HCT116 (cell line): ENCODE measurements around the gene PEDS1. TPM values are rescaled to one million over a fixed set of nuclear protein-coding genes. Genes with fewer than 3 reads are reported as not detected.

ENCODE experiments used
- ATAC-seq: fragments of 200-7000 bp; cut with Tn5 transposase; 2 replicates; pipeline ENCODE4 v1.9.1; 2020; ENCODE audit warnings: mild to moderate bottlenecking, moderate library complexity
- BruUV-seq: library from RNA; stranded (reverse); fragments of 400-500 nt; replicated peaks from 2 replicates; lab custom pipeline; 2021; lab: Mats Ljungman, UMichigan
- CTCF ChIA-PET: fragments of 300-600 bp; sonication (Branson Sonifier 250); formaldehyde crosslinking; loops from one replicate; lab custom pipeline; 2021; ENCODE audit warnings: antibody characterized with exemption; lab: Charles Lee
- POLR2A ChIA-PET: fragments of 300-600, 350-600 bp; sonication (Branson Sonifier 250); formaldehyde crosslinking; loops from one replicate; lab custom pipeline; 2021; ENCODE audit warnings: antibody characterized with exemption; lab: Charles Lee
- RAD21 ChIA-PET, 2 experiments: fragments of 300-600 bp; sonication (Branson Sonifier 250); formaldehyde crosslinking; loops; one replicate each; lab custom pipeline; 2023; ENCODE audit warnings: low total read pairs in 2 of 2; ENCODE audit not compliant: uncharacterized antibody in 2 of 2, unreplicated experiment in 2 of 2, low non-redundant PET in 1 of 2; lab: Charles Lee
- DNase-seq: peaks from one replicate; pipeline ENCODE4 v3.0.0-alpha.2; 2010; ENCODE audit warnings: low read depth, low spot score
- H2AFZ ChIP-seq: fragments of 200-600 bp; shearing (Covaris generic), sonication (generic); 2 replicates; pipeline ENCODE4 v1.6.1; 2017; ENCODE audit warnings: low read depth, mixed run types, mixed read lengths, antibody characterized with exemption, low read length; ENCODE audit not compliant: poor library complexity, severe bottlenecking
- H3K27ac ChIP-seq: 2 replicates; pipeline ENCODE4 v1.5.1; 2012; ENCODE audit warnings: low read depth, low read length
- H3K27me3 ChIP-seq: fragments of 200-600 bp; sonication (generic); 2 replicates; pipeline ENCODE4 v1.6.1; 2016; ENCODE audit warnings: mixed run types, low read length, mixed read lengths; ENCODE audit not compliant: insufficient read depth
- H3K36me3 ChIP-seq, 2 experiments: fragments of 200-500 bp in 1 of 2; fragments of 200-600 bp in 1 of 2; sonication (Bioruptor generic) in 1 of 2; sonication (generic) in 1 of 2; 2 replicates each; pipeline versions ENCODE4 v1.5.1 to v1.6.1; 2014 to 2016; ENCODE audit warnings: low read length in 2 of 2, inconsistent platforms in 1 of 2, mixed read lengths in 1 of 2, mixed run types in 1 of 2; ENCODE audit not compliant: insufficient read depth in 2 of 2, control insufficient read depth in 1 of 2
- H3K4me1 ChIP-seq, 2 experiments: fragments of 200-600 bp in 1 of 2; sonication (generic) in 1 of 2; 2 replicates each; pipeline versions ENCODE4 v1.5.1 to v1.6.1; 2012 to 2017; ENCODE audit warnings: low read length in 2 of 2, inconsistent platforms in 1 of 2, mild to moderate bottlenecking in 1 of 2, mixed read lengths in 1 of 2, mixed run types in 1 of 2, moderate library complexity in 1 of 2; ENCODE audit not compliant: insufficient read depth in 2 of 2, control insufficient read depth in 1 of 2
- H3K4me2 ChIP-seq: fragments of 200-600 bp; sonication (generic); 2 replicates; pipeline ENCODE4 v1.6.1; 2017; ENCODE audit warnings: mixed run types, low read length, mixed read lengths
- H3K4me3 ChIP-seq, 2 experiments: fragments of 200-600 bp in 1 of 2; sonication (generic) in 1 of 2; replicated peaks in 1 of 2; 2 replicates each; pipeline ENCODE4 v1.5.1; 2011 to 2016; ENCODE audit warnings: low read length in 2 of 2, control low read depth in 1 of 2, low read depth in 1 of 2, mild to moderate bottlenecking in 1 of 2, mixed read lengths in 1 of 2, mixed run types in 1 of 2
- H3K79me2 ChIP-seq: fragments of 200-600 bp; sonication (generic); 2 replicates; pipeline ENCODE4 v1.6.1; 2017; ENCODE audit warnings: mild to moderate bottlenecking, mixed run types, low read length, moderate library complexity, mixed read lengths; ENCODE audit not compliant: insufficient read depth
- H3K9ac ChIP-seq: fragments of 200-600 bp; sonication (generic); 2 replicates; pipeline ENCODE4 v1.6.1; 2016; ENCODE audit warnings: low read length, mixed read lengths
- H3K9me2 ChIP-seq: fragments of 200-600 bp; sonication (generic), shearing (Covaris generic); 2 replicates; pipeline ENCODE4 v1.6.1; 2017; ENCODE audit warnings: mixed run types, mild to moderate bottlenecking, moderate library complexity; ENCODE audit not compliant: insufficient read depth
- H3K9me3 ChIP-seq, 2 experiments: fragments of 200-500 bp in 1 of 2; fragments of 200-600 bp in 1 of 2; sonication (Bioruptor generic) in 1 of 2; sonication (generic) in 1 of 2; 2 replicates each; pipeline ENCODE4 v1.6.1; 2014 to 2017; ENCODE audit warnings: low read length in 2 of 2, mixed read lengths in 2 of 2, inconsistent platforms in 1 of 2, low read depth in 1 of 2, mild to moderate bottlenecking in 1 of 2, mixed run types in 1 of 2, moderate library complexity in 1 of 2; ENCODE audit not compliant: control insufficient read depth in 1 of 2, insufficient read depth in 1 of 2
- H4K20me1 ChIP-seq: fragments of 200-600 bp; sonication (generic), shearing (Covaris generic); 2 replicates; pipeline ENCODE4 v1.6.1; 2017; ENCODE audit warnings: mixed run types, mild to moderate bottlenecking, moderate library complexity; ENCODE audit not compliant: insufficient read depth
- CBX3 ChIP-seq: IDR thresholded peaks from 2 replicates; pipeline ENCODE4 v1.6.1; 2012; ENCODE audit warnings: low read depth
- CEBPB ChIP-seq: IDR thresholded peaks from 2 replicates; pipeline ENCODE4 v1.6.1; 2012; ENCODE audit warnings: low read depth
- EGR1 ChIP-seq: IDR thresholded peaks from 2 replicates; pipeline ENCODE4 v1.6.1; 2012; ENCODE audit warnings: low read depth
- ELF1 ChIP-seq: IDR thresholded peaks from 2 replicates; pipeline ENCODE4 v1.6.1; 2012; ENCODE audit warnings: low read depth, borderline replicate concordance
- EZH2 ChIP-seq: fragments of 200-600 bp; sonication (generic); IDR thresholded peaks from 2 replicates; pipeline ENCODE4 v1.6.1; 2017; ENCODE audit warnings: antibody characterized with exemption, mixed run types
- EZH2phosphoT487 ChIP-seq: fragments of 200-600 bp; IDR thresholded peaks from 2 replicates; pipeline ENCODE4 v1.6.1; 2018; ENCODE audit warnings: antibody characterized with exemption, borderline replicate concordance
- FOSL1 ChIP-seq: IDR thresholded peaks from 2 replicates; pipeline ENCODE4 v1.6.1; 2012; ENCODE audit warnings: low read depth
- JUND ChIP-seq: IDR thresholded peaks from 2 replicates; pipeline ENCODE4 v1.6.1; 2012
- POLR2A ChIP-seq: IDR thresholded peaks from 2 replicates; pipeline ENCODE4 v1.7.0; 2011; ENCODE audit warnings: borderline replicate concordance; ENCODE audit not compliant: insufficient read depth, insufficient read length; ENCODE audit errors: extremely low read depth
- POLR2AphosphoS5 ChIP-seq: IDR thresholded peaks from 2 replicates; pipeline ENCODE4 v1.6.1; 2011; ENCODE audit warnings: mild to moderate bottlenecking, low read depth, low read length, moderate library complexity
- RAD21 ChIP-seq: IDR thresholded peaks from 2 replicates; pipeline ENCODE4 v1.6.1; 2012; ENCODE audit warnings: low read depth, mild to moderate bottlenecking
- SP1 ChIP-seq: IDR thresholded peaks from 2 replicates; pipeline ENCODE4 v1.6.1; 2012; ENCODE audit warnings: low read depth
- SRF ChIP-seq: IDR thresholded peaks from 2 replicates; pipeline ENCODE4 v1.6.1; 2012; ENCODE audit warnings: low read depth
- TCF7L2 ChIP-seq: IDR thresholded peaks from 2 replicates; pipeline ENCODE4 v1.7.0; 2011; ENCODE audit warnings: borderline replicate concordance, inconsistent platforms; ENCODE audit not compliant: insufficient read depth, insufficient read length; ENCODE audit errors: extremely low read depth
- YY1 ChIP-seq: IDR thresholded peaks from 2 replicates; pipeline ENCODE4 v1.6.1; 2011; ENCODE audit warnings: low read length, low read depth, moderate library complexity, mild to moderate bottlenecking; ENCODE audit not compliant: insufficient replicate concordance; ENCODE audit errors: extremely low read depth
- ZFX ChIP-seq: fragments of 450-650 bp; IDR thresholded peaks from 2 replicates; pipeline ENCODE4 v1.6.1; 2017
- intact Hi-C: fragments of 100-400 bp; cut with micrococcal nuclease; formaldehyde crosslinking; loops from 2 replicates; pipeline ENCODE4 v1.10.0; 2022
- total RNA-seq: library from RNA; stranded (reverse); gene quantifications from one replicate; pipeline ENCODE4 v1.2.1, GENCODE V29; 2021; ENCODE audit not compliant: unreplicated experiment
- TF ChIP-seq, protein P1 (sequence below): IDR thresholded peaks from 2 replicates; pipeline ENCODE4 v1.6.1; 2012; ENCODE audit warnings: low read depth
- TF ChIP-seq, protein P2 (sequence below), 3 experiments: fragments of 200-600 bp in 1 of 3; sonication (generic) in 1 of 3; IDR thresholded peaks in 2 of 3; conservative IDR thresholded peaks in 1 of 3; 2 replicates each; pipeline ENCODE4 v1.5.1; 2012 to 2017; ENCODE audit warnings: low read depth in 2 of 3, low read length in 2 of 3, antibody characterized with exemption in 1 of 3, borderline replicate concordance in 1 of 3, control low read depth in 1 of 3, mild to moderate bottlenecking in 1 of 3, mixed read lengths in 1 of 3, mixed run types in 1 of 3, moderate library complexity in 1 of 3; ENCODE audit not compliant: insufficient read depth in 1 of 3

PEDS1 gene
- total RNA-seq, 1 experiment from 2014 or later = 31.9 TPM

GRCh38 chr20:50200482-50201104 is 47.1 kb upstream of the PEDS1 start:
- no peak overlapping the region for H3K4me2 ChIP-seq
- RAD21 ChIA-PET = interaction anchor here in 1 of 2 experiments (0.7 kb wide), 1 partner anchor 593 kb away, joined by 3 read pairs; no protein-coding TSS in a partner anchor
- no peaks in the 10 kb centered on the region for H3K4me1 ChIP-seq
- CTCF ChIA-PET = no interaction called here
- no peaks in the 10 kb centered on the region for H3K36me3 ChIP-seq
- H3K9ac ChIP-seq = no peak overlapping the region
- H3K9me2 ChIP-seq = no peaks in the 10 kb centered on the region
- TF ChIP-seq CBX3 (no peak), SP1 (no peak), POLR2A (no peak), JUND (no peak), EZH2phosphoT487 (no peak), YY1 (no peak), EZH2 (no peak), ZFX (no peak), SRF (no peak), TCF7L2 (no peak), FOSL1 (no peak), EGR1 (no peak), RAD21 (no peak), ELF1 (no peak), POLR2AphosphoS5 (no peak), CEBPB (no peak)
- TF ChIP-seq, protein P1, sequence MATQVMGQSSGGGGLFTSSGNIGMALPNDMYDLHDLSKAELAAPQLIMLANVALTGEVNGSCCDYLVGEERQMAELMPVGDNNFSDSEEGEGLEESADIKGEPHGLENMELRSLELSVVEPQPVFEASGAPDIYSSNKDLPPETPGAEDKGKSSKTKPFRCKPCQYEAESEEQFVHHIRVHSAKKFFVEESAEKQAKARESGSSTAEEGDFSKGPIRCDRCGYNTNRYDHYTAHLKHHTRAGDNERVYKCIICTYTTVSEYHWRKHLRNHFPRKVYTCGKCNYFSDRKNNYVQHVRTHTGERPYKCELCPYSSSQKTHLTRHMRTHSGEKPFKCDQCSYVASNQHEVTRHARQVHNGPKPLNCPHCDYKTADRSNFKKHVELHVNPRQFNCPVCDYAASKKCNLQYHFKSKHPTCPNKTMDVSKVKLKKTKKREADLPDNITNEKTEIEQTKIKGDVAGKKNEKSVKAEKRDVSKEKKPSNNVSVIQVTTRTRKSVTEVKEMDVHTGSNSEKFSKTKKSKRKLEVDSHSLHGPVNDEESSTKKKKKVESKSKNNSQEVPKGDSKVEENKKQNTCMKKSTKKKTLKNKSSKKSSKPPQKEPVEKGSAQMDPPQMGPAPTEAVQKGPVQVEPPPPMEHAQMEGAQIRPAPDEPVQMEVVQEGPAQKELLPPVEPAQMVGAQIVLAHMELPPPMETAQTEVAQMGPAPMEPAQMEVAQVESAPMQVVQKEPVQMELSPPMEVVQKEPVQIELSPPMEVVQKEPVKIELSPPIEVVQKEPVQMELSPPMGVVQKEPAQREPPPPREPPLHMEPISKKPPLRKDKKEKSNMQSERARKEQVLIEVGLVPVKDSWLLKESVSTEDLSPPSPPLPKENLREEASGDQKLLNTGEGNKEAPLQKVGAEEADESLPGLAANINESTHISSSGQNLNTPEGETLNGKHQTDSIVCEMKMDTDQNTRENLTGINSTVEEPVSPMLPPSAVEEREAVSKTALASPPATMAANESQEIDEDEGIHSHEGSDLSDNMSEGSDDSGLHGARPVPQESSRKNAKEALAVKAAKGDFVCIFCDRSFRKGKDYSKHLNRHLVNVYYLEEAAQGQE = no peak
- TF ChIP-seq, protein P2, sequence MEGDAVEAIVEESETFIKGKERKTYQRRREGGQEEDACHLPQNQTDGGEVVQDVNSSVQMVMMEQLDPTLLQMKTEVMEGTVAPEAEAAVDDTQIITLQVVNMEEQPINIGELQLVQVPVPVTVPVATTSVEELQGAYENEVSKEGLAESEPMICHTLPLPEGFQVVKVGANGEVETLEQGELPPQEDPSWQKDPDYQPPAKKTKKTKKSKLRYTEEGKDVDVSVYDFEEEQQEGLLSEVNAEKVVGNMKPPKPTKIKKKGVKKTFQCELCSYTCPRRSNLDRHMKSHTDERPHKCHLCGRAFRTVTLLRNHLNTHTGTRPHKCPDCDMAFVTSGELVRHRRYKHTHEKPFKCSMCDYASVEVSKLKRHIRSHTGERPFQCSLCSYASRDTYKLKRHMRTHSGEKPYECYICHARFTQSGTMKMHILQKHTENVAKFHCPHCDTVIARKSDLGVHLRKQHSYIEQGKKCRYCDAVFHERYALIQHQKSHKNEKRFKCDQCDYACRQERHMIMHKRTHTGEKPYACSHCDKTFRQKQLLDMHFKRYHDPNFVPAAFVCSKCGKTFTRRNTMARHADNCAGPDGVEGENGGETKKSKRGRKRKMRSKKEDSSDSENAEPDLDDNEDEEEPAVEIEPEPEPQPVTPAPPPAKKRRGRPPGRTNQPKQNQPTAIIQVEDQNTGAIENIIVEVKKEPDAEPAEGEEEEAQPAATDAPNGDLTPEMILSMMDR (IDR thresholded peaks at IDR 0.05 in 2 of 3, conservative IDR thresholded peaks at IDR 0.05 in 1 of 3; ENCODE audit: borderline replicate concordance in 1 of 3, insufficient read depth in 1 of 3, low read depth in 2 of 3, low read length in 2 of 3) = no peak
- H3K4me3 ChIP-seq = no peak overlapping the region
- POLR2A ChIA-PET = interaction anchor here (1.5 kb wide), 1 partner anchor 10 kb away, joined by 3 read pairs; the partner anchor contains the start of gene CEBPB
- no peaks in the 10 kb centered on the region for H3K9me3 ChIP-seq
- DNase-seq (no peak), ATAC-seq (no peak)
- intact Hi-C loops = no loop called here
- no peak overlapping the region for H2AFZ ChIP-seq
- no peak overlapping the region for H3K27ac ChIP-seq
- no peaks in the 10 kb centered on the region for H3K27me3 ChIP-seq
- no TSS peak for BruUV-seq
- no peaks in the 10 kb centered on the region for H4K20me1 ChIP-seq
- no peaks in the 10 kb centered on the region for H3K79me2 ChIP-seq
